GM12864 (cell line): ENCODE results near the gene RNF181.

Experiments
- DNase-seq: peaks from one replicate; pipeline ENCODE4 v3.0.0-alpha.2; 2011; ENCODE audit warnings: low read depth
- H3K4me3 ChIP-seq: 2 replicates; pipeline ENCODE4 v1.5.1; 2011; ENCODE audit warnings: mild to moderate bottlenecking, low read depth, low read length, control low read depth
- TF ChIP-seq, protein P1 (sequence below): IDR thresholded peaks from 2 replicates; pipeline ENCODE4 v1.5.1; 2011; ENCODE audit warnings: low read depth, mild to moderate bottlenecking, moderate library complexity, low read length, control low read depth, inconsistent platforms; ENCODE audit errors: missing control alignments

The RNF181 gene

DNA sequence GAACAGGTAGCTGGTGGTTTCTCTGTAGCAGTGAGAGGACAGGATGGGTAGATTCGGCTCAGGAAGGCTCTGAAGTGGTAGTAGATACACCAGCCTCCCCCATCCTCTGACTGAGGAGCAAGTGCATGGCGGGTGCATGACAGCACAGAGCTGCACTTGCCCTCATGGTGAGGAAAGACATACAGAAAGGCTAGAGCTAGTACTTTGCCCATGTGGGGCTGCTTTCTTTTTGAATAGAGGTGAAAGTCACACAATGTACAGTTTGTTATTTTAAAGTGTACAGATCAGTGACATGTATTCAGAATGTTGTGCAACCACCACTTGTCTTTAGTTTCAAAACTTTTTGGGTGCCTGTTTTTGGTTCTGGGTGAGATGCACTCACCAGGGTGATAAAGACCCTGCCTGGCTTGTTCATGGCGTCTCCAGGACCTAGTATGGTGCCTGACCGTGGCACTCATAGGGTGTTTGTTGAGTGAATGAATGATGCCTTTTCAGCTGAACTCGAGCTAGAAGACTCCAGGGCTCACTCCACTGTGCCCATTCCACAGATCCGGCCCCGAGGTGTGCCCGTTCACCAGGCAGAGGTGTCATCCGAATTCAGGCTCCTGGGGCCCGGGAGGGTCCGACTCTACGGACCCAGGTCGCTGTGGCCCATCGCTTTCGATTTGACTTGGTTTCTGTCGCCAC is 11.7 kb upstream of the RNF181 start:
- DNase-seq: no peak
- TF ChIP-seq, protein P1, sequence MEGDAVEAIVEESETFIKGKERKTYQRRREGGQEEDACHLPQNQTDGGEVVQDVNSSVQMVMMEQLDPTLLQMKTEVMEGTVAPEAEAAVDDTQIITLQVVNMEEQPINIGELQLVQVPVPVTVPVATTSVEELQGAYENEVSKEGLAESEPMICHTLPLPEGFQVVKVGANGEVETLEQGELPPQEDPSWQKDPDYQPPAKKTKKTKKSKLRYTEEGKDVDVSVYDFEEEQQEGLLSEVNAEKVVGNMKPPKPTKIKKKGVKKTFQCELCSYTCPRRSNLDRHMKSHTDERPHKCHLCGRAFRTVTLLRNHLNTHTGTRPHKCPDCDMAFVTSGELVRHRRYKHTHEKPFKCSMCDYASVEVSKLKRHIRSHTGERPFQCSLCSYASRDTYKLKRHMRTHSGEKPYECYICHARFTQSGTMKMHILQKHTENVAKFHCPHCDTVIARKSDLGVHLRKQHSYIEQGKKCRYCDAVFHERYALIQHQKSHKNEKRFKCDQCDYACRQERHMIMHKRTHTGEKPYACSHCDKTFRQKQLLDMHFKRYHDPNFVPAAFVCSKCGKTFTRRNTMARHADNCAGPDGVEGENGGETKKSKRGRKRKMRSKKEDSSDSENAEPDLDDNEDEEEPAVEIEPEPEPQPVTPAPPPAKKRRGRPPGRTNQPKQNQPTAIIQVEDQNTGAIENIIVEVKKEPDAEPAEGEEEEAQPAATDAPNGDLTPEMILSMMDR: no peak
- peak overlapping the region; percentile 68 for H3K4me3 ChIP-seq

GRCh38 chr2:85584354-85584856 is 11.1 kb upstream of the RNF181 start, which contains the start of gene VAMP5:
Gene VAMP5 (plus strand): TSS chr2:85584431. CDS start chr2:85584491, 60 bp downstream.
- DNase-seq: no peak
- peak within 1 kb of the TSS; percentile 68 for H3K4me3 ChIP-seq
- TF ChIP-seq, protein P1: no peak

- TF ChIP-seq, protein P1: no peak
- peak overlapping the region; percentile 68 for H3K4me3 ChIP-seq
- DNase-seq: no peak
Observed at GRCh38 chr2:85584857-85585780, 10.4 kb upstream of the RNF181 start.

- no peak overlapping the region for H3K4me3 ChIP-seq
- no peak for DNase-seq
- TF ChIP-seq, protein P1: no peak
Observed at GRCh38 chr2:85585781-85586105, 9.8 kb upstream of the RNF181 start.

DNA sequence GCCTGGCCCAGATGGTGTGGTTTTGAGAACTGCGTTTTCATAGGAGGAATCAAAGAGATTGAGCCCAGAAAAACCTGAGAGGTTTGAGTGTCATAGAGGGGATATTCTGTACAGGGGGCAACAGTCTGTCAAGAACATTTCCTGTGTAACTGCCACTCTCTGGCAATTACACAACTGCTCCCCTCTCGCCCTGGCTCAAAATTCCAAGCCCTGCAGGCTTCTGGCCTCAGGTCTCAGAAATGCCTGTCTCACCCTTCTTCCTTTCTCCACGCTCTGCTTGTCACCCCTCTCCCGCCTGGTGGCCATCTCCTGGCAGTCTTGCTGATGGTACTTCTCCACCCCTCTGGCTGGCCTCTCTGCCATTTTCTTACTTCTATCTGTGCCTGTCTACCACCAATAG is 7.3 kb upstream of the RNF181 start:
- no peak for DNase-seq
- no peak overlapping the region for H3K4me3 ChIP-seq
- TF ChIP-seq, protein P1: no peak

DNA sequence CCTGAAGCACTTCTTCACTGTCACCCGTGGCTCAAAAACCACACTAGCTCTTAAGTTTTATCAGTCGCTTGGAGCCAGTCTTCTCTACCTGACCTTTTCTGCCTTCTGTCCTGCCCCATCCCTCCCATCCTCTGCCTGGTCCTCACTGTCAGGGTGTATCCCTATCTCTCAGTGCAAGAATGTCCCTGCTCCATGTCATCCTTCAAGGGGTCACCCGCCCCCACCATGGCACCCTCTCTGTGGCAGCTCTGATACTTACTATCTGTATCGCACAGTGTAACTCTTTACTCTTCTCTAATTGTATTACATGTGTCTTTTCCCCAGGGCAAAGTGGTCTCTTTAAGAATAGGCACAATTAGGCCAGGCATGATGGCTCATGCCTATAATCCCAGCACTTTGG is 6.9 kb upstream of the RNF181 start:
- DNase-seq: no peak
- TF ChIP-seq, protein P1: no peak
- H3K4me3 ChIP-seq: no peak overlapping the region
